ENCODE measurements around the gene CNTRL.

The CNTRL gene

DNA sequence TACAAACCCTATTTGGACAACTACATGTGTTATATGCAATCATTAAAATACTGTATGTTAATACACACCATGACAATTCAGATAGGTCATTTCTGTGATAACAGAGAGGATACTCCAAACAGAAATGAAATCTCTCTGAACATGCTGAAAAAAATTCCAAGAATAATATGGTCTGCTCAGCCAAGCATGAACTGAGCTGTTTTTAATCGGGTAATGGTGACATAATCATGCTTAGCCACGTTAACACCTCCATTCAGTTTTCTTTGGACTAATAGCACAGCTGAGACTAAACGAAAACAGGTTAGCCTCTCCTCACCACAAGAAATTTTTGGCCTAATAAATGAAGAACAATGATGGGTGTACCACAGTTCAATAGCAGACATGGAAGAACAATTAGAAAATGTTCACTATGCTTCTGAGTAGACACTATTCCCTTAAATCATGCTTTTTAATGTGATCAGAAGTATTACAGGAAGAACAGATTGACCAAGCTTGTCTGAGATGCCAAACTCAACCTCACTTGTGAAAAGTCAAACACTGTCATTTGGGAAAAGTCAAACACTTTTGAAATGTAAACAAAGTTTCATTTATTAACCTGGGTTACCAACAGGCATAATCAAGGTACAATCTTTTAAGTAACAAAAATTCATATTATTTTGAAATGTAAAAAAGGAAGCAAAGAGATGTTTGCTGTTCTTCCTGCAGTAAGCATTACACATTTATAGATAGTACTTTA, 107.5 kb downstream of the CNTRL start:
- no peak for DNase-seq

DNA sequence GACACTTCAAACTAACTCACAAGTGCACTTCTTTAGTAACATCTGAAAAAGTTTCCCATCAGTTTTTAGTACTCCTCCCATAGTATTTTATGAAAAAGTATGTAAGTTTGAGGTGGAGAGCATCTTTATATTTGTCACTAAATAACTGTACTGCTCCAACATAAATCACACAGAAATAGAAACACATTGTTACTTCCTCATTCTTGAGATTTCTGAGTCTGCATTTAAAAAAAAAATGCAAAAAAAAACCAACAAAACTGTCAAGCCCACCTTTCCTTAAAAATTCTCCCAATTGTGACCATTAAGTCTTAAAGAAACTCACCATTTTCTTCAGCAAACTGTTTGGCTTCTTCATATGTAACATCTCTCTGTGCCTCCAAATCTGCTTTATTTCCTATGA, 108.2 kb downstream of the CNTRL start:
- DNase-seq, result no peak

DNA sequence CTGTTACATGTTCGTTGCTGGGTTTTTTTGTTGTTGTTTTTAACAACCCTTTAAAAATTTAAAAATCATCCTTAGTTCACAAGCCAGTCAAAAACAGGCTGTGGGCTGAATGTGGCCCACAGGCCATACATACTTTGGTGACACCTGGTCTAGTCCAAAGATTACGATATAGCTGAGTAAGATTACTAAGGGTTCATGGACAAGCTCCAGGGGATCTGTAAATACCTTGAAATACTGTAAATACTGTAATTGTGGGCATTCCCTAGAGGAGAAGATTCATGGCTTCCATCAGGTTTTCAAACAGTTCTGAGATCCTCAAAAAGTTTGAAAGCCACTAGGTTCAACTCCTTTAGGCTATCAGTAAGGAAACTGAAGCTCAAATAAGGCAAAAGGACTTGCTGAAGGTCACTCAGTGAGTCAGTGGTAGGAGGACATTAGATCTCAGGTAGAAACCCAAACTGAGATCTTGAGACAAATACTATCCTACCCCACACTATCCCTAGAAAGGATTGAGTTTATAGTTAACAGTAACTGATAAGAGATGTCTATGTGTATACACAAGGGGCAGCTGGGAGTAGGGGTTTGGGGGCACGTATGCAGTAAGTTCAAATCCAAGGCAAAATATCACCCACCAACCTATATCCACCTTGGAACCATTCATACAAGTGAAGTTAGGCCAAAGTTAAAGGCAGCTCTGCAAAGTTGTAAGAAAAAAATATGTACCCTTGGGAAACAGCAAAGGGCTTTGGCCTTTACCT, 109.1 kb downstream of the CNTRL start:
- DNase-seq, result no peak

DNA sequence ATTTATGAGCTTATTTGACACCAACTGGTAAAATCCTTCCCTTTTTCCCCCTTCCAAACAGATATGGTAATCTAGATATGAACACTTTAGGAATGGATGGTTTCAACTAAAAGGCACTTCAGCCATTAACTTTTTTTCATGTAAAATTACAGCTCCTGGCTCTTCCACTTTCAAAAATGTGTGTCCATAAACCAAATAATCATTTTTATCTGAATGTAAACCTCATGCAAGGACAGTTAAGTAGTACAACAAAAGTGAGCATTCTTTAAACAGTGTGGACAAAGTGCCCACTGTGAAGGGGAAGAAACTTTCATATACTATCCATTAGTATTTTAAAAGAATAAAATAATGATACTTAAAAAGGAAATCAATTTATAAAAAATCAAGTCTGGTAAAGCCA, 109.7 kb downstream of the CNTRL start:
- no peak for DNase-seq

DNA sequence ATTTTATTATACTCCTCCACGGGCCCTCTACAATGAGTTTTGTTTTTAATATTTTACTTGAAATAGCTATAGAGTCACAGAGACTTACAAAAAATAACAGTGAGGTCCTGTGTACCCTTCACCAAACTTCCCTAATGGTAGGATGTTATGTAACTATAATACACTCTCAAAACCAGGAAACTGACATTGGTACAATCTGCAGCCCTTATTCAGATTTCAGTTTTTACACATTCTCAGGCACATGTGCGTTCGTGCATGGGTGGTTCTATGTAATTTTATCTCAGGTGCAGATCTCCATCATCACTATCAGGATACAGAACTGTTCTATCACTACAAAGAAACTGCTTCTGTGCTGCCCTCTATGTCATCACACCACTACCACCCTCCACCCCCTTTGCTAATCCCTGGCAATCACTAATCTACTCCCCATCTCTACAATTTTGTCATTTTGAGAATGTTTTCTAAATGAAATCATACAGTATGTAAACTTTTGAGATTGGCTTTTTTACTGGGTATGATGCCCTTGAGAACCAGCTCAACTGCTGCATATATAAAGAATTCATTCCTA, 110.5 kb downstream of the CNTRL start:
- DNase-seq, result no peak

DNA sequence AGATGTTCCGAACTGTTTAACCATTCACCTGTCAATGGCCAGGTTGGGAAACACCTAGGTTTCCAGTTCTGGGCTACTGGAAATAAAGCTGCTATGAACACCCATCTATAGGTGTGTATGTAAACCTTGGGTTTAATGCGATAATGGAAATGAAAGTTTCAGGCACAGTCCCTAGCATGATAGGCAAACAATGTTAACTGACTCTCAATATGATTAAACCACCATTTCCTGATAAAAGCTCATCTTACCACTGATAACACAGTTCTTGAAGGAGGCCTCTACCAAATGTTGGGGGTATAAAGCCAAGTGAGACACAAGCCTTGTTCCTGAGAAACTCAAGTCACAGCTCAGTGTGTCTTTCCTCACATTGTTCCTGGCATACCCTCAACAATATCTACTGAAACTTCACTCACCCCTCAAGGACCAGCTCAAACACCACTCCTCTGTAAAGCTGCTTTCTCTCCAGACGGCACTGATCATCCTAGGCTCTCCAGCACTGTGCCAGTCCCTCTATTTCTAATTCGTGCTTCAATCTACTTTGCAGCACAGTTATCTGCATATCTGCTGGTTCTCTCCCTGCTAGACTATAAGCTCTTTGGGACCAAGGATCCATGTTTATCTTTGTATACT, 111.1 kb downstream of the CNTRL start:
- DNase-seq, result no peak

DNA sequence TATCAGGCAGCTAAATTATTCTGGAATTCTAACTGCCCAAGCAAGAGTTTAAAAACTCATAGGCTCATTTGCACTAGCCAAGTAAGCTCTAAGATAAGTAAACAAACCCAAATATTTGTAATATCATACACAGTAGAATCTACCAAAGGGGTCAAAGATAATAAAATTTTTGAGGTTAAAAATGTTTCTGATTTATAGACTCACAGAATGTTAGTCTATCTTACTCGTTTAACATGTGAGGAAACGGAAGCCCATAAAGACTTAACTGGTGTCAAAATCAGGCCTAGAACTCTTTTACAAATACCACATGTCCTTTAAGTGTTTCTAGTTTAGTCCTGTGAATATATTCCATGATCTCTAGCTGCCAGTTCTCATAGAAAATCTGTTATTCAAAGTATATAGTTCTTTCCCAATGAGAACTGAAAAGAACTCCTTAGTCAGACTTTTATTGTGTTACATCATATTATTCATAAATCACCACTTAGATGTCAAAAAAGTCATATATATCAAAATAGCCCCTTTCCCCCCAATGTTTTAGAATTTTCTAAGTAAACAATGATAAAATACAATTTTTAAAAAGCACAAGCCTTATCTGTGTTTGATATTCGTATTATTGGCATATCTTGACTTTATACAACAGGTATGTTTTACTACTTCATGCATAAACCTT, 113.0 kb downstream of the CNTRL start:
- no peak for DNase-seq

DNA sequence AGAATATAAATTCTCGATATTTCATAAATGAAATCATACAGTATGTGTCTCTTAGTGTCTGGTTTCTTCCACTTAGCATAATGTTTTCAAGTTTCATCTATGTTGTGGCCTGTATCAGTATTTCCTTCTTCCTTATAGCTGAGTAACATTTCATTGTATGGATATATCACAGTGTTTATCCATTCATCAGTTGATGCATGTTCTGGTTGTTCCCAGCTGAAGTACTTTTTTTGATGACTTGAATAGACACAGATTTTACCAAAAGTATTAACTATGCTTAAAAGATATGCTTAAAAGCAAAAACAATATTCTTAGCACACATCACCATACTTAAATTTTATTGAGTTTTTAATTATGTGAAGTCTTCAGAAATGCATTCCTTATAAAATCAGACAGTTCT, 114.3 kb downstream of the CNTRL start:
- DNase-seq, result no peak

DNA sequence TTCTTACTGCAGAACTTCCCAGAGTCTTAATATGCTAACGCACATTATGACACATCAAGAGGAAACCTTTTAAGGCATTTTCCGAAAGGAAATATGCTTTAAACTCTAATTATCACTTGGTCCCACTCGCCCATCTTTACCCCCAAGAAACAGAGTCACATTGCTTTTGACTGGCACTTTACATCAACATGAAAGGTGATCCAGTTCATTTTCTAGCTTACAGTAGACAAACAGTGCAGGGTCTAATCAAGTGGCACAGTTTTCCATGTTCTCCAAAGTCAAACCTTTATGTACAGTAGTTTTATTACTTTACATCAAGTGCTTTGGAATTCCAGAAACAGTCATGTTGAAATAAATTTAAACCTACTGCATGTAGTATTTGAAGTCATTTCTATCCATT, 114.9 kb downstream of the CNTRL start:
- no peak for DNase-seq

DNA sequence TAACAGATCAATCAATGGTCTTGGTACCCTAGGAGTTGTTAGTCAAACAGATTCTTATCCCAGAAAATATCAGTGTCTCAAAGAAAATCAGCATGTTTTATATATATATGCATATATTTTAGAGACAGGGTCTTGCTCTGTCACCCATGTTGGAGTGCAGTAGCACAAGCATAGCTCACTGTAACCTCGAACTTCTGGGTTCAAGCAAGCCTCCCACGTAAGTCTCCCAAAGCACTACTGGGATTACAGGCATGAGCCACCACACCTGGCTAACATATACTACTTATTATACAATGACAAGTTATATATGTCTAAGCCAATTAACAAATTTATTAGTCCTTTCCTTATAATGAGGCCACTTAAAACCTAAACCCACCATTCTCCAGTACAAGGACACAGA, 116.5 kb downstream of the CNTRL start:
- no peak for DNase-seq

DNA sequence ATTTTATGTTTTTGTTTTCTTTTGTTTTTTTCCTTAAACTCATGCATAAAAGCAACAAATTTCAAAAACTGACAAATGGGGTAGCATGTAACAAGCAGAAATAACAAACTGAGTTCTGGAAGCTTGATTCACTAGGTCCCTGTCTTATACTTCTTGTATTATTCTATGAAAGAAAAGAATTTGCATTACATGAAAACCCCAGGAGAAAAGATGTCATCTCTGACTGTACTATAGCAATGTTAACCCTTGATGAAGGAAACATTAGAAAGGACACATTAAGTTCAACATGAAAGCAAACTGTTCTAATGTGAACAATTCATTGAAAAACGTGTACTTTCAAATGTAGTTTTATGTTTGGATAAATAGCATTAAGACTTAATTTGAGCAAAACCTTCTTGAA, 117.8 kb downstream of the CNTRL start:
- no peak for DNase-seq

DNA sequence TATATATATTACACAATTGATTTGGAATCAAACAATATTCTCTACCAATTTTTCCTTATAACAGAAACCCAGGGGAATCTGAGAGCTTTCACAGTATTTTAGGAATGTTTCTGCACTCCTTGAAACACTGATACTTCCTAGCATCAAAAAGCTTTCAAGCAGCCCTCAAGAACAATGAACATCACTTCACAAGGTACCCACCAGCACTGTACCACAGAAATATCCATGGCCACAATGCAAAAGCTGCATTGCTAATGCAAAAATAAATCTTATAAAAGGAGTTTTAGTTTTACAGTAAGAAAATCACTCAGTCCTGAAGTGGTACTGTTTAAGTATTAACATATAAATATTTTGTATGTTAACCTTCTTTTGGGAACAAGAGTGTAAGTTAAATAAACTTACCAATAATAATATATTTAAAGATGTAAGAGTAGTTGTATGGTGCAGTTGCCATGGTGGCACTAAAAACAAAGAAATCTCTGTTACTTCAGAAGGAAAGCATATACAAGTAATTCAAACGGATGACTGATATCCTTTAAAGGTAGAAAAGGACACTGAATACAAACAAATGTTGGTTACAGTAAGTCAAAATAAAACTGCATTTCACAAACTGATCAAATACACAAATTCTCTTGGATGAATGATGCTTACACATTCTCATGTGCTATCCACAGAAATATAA, 118.3 kb downstream of the CNTRL start:
- DNase-seq, result no peak

DNA sequence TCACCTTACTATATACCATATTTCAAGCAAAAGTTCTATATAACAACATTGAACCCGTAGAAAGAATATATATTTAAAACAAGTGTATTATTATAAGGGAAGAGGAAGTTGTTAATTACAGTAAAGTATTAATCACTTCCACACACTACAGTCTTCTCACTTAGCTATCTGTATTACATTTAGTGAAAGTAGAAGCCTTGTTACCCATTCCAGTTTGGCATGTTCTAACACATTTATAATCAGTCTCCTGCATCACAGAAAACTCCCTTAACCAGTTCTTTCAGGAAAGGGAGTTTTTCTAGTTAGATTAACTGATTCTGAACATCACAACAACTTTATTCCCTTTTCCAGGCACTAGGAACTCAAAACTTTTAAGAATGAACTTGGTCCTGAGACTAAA, 120.0 kb downstream of the CNTRL start:
- DNase-seq, result no peak

DNA sequence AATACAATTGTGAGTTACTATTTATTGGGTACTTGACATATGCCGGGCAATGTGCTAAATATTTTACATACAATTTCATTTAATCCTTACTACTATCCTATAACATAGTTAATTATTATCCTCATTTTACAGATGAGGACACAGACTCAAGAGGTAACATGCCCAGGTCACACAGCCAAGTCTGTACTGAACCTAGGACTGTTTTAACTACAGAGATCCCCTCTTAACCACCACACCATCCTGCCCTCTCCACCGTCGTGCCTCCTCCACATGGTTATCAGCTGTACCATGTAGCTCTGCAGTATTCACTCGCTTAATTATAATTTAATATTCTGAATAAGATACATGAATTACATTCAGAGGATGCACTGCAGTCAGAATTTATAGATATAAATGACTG, 121.6 kb downstream of the CNTRL start:
- DNase-seq, result no peak

DNA sequence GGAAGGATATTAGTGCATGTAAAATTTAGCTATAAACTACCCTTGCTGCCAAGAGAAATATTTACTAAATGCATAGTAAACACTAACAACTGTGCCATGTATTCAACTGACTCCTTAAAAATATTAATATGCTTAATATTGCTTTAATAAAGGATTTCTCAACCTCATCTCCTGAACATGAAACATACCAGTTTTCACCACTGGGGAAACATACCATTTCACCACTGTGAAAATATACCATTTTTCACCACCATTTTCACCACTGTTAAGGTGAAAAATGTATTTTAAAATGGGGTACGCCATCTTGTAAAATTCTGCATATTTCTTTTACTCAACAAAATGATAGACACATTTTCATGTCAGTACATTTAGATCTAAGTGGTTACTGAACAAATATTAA, 122.4 kb downstream of the CNTRL start:
- no peak for DNase-seq

DNA sequence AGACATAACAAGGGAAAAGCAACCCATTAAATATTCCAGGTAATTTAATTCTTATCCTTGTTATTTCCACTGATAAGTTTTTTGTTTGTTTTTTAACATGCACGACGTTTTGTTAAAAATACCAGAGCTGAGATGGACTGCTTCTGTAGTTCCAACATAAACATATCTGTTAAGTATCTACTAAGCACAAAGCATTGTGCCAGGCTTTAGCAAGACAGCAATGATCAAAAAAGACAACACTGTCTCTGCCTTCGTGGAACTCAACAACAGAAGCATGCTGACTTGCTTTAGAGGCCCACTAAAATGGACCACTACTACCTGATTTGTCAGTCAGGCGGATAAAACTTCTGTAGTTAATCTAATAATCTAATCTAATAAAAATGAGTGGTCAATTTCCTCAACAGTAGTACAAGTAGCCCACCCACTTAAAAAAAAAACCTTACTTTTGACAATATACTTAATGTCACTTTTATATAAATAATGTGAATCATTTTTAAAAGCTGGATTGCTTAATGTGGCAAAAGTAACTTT, 123.8 kb downstream of the CNTRL start:
- DNase-seq, result no peak

DNA sequence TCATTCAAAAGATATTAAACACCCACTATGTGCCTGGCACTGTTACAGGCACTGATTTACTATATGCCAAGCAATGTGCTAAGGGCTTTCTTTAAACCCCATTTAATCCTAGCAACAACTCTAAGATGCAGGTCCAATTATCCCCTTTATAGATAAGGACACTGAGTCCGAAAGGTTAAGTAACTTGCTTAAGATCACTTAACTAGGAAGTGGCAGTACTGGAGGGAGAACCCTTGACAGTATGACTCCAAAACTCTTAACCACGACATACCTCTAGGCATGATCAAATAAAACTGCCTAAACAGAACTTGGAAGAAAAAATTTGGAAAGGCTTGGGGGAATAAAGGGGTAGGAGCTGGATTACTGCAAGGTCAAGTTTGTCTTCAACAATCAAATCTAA, 125.2 kb downstream of the CNTRL start:
- DNase-seq, result no peak

DNA sequence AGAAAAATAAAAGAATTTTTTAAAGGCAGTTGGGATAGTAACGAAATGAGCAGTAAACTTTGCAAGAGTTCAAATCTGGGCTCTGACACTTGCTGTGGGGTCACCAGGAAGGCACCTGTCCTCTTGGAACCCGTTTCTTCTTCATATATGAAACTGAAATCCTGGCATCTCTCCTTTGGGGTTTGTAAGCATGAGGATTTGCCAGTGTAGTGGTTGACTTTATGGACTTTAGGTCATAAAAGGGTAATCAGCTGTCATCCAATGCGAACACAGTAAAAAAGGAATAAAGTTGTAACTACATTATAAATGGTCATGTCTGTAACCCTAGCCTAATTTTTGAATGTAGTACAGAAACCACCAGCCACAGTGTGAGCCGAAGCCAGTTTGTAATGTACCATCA, 125.6 kb downstream of the CNTRL start:
- no peak for DNase-seq

DNA sequence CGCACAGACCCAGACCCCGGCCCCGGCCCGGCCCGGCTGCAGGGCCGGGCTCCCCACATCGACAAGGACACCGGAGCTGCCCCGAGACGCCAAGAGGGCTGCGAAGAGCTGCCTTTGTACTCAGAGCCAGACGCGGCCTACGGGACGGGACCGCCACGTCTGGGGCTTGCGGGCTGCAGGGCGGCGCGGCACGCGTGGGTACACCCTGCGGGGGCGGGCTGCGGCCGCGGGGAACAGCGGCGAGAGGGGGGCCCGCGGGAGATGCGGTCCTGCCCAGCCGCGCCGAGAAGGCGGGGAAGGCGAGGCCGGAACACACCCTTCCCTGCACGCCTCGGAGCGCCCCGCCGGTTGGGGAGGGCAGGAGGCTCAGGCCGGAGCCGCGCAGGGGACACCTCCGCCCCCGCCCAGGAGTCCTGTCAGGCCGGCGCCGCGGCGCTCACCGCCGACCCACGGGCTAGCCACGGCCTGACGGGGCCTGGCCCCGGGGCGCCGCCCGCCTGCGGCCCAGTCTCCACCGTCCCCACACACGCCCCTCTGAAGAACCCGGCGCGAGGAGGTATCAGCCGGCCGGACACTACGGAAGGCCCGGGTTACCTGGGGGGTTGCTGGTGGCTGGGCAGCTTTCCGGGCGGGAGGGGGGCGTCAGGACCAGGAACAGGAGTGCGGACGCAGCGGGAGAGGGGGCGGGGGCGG, 126.4 kb downstream of the CNTRL start:
- DNase-seq, result no peak

DNA sequence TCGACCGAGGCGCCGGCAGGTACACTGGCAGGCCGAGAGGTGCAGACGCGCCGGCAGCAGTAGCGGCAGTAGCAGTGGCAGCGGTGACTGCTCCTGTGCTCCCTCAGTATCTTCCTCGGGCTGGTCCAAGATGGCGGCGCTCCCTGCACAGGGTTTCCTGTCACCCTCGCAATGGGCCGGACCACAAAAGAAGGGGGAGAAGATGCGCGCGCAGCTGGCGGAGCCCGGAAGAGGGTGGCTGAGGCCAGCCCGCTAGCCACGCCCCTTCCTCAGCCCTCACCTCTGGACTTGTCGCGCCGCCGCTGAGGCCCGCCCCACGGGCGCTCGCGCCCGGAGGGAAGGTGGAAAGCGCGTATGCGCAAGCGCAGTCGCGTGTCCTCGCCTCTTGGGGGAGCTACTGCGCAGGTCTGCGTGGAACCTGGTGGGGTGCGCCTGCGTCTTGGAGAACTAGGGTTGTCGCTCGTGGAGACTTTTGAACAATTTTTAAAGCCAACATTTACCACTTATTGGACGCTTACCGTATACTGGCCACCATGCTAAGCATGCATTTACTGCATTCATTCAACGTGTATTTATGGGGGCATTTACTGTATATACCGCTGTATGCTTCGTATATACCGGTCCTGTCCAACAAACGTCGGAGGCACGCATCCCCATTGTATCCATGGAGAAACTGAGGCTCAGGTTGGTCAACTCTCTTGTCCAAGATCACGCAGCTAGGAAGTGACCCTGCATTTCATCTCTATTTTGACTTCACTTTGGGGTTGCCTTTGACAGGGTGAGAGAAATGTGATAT, 127.2 kb downstream of the CNTRL start, which contains the start of gene RAB14:
Gene RAB14 (minus strand): TSS at position 132 of the 796 bp plus-strand sequence. CDS start 8,457 bp downstream, outside the sequence.
- DNase-seq, result peak; percentile 93

DNA sequence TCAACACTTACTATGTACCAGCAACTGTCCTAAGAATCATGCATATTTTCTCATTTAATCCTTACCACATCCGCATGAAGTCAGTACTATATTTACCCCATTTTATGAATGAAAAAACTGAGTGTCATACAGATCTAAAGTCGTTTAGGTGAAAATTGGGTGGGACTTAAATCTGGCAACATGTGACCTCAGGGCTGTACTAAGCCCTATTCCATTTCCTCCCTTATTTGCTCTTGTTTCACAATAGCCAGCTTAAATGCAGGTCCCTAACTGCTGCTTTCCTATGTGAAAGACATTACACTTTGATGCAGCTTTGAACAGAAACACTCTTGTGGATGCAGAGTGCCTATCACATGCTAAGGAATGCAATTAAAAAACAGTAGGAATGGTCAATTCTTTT, 129.4 kb downstream of the CNTRL start:
- DNase-seq, result no peak
